ELR (cell line): ENCODE measurements around the gene PTPN11.

Experiments
- DNase-seq: peaks from one replicate; pipeline ENCODE4 v3.0.0-alpha.2; 2015; ENCODE audit warnings: low read depth

Gene PTPN11

GRCh38 chr12:112543751-112544150, 125.0 kb downstream of the PTPN11 start:
- DNase-seq = no peak

GRCh38 chr12:112546339-112546738, 127.6 kb downstream of the PTPN11 start:
- DNase-seq = no peak

- DNase-seq = no peak
Observed at GRCh38 chr12:112546996-112547395, 128.2 kb downstream of the PTPN11 start.

DNA sequence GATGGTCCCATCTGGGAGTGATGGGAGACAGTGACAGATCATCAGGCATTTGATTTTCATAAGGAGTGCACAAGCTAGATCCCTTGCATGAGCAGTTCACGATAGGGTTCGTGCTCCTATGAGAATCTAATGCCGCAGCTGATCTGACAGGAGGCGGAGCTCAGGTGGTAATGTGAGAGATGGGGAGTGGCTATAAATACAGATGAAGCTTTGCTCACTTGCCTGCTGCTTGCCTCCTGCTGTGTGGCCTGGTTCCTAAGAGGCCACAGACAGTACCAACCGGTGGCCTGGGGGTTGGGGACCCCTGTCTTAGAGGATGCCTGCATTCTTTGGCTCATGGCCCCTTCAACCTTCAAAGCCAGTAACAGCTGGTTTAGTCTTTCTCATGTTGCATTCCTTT, 130.3 kb downstream of the PTPN11 start:
- no peak for DNase-seq

DNA sequence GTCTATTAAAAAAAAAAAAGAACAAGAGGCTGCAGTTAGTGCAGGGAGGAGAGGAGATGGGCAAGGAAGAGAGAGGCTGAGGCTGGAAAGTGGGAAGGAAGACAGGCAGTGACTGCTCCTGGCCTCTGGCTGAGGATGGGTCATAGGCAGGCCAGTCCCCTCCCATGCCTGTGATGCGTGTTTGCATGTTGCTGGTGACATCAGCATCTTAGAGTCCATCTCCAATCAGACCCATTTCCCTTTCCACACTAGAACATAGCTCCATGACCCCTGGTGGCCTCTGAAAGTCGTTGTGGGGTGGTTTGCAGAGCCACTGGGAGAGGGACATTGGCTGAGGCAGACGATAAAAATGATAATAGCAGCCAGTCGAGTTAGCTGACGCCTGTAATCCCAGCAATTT, 132.9 kb downstream of the PTPN11 start:
- no peak for DNase-seq

- DNase-seq = peak; percentile 10
Observed at GRCh38 chr12:112555621-112556233, 137.0 kb downstream of the PTPN11 start.

DNA sequence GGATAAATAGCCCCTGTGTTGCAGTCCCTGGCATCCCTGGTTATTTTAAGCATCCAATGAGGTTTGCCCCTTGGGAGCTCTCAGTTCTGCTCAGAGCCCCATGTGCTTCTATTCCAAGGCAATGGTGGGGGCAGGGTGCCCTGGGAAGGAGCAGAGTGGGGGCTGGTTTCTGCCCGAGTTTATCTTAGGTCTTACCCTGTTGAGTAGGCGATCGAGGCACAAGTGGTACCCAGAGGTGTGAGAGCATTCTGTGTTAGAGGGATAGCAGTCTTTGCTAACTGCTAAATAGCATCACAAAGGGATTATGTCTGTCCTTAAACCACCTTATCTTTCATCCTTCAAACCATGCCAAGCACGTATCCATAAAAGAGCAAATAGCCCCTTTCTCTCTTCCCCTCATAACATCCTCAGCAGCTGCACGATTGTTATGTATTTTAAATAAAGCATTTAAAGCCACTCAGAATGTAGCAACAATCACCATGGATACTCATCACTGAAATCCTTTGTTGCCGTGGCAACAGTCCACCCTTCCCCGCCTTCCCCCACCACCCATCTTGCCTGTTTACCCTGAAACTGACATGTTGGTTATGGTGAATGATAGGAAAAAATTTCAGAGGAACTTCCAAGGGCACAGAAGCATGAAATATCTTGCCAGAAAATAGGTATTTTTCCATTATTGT, 139.3 kb downstream of the PTPN11 start:
- DNase-seq = no peak
